Endothelial cell of umbilical vein (primary cell): ENCODE data around the gene CCR9. TPM values are rescaled to one million over a fixed set of nuclear protein-coding genes. Genes with fewer than 3 reads are reported as not detected.

Source experiments
- BruUV-seq: library from RNA; stranded (reverse); fragments of 400-500 nt; replicated peaks from 2 replicates; lab custom pipeline; 2021; lab: Mats Ljungman, UMichigan
- CTCF ChIA-PET: fragments of 300-600, 350-600 bp; sonication (Branson Sonifier 250); formaldehyde crosslinking; loops from one replicate; lab custom pipeline; 2021; ENCODE audit warnings: antibody characterized with exemption, inconsistent platforms; lab: Charles Lee
- POLR2A ChIA-PET: fragments of 300-600, 350-600 bp; sonication (Branson Sonifier 250); formaldehyde crosslinking; loops from one replicate; lab custom pipeline; 2021; ENCODE audit warnings: antibody characterized with exemption, inconsistent platforms; lab: Charles Lee
- DNase-seq: peaks from one replicate; pipeline ENCODE4 v3.0.0-alpha.2; 2011; ENCODE audit warnings: low read depth, low spot score
- FAIRE-seq: peaks from 2 replicates; lab custom pipeline; 2011; peaks lifted over from hg19 to GRCh38; lab: Jason Lieb, UNC
- H2AFZ ChIP-seq: 2 replicates; pipeline ENCODE4 v1.6.0; 2012; ENCODE audit warnings: low read depth, low read length, control low read depth, inconsistent platforms
- H3K27ac ChIP-seq: 2 replicates; pipeline ENCODE4 v1.5.1; 2011; ENCODE audit warnings: low read depth, mild to moderate bottlenecking, control low read depth, low read length, moderate library complexity; ENCODE audit not compliant: insufficient read depth
- H3K27me3 ChIP-seq, 2 experiments: 2 replicates each; pipeline versions ENCODE4 v1.6.0 to v1.6.1; 2011; ENCODE audit warnings: low read length in 2 of 2, mixed read lengths in 1 of 2; ENCODE audit not compliant: control insufficient read depth in 2 of 2, insufficient read depth in 2 of 2
- H3K36me3 ChIP-seq, 2 experiments: 2 replicates in 1 of 2; 3 replicates in 1 of 2; pipeline ENCODE4 v1.5.1; 2011; ENCODE audit warnings: low read length in 2 of 2, mild to moderate bottlenecking in 1 of 2, moderate library complexity in 1 of 2; ENCODE audit not compliant: control insufficient read depth in 2 of 2, insufficient read depth in 2 of 2; ENCODE audit errors: extremely low read depth in 1 of 2
- H3K4me1 ChIP-seq: 3 replicates; pipeline ENCODE4 v1.5.1; 2011; ENCODE audit warnings: mild to moderate bottlenecking, low read length; ENCODE audit not compliant: control insufficient read depth, insufficient read depth; ENCODE audit errors: extremely low read depth
- H3K4me2 ChIP-seq: 2 replicates; pipeline ENCODE4 v1.6.1; 2011; ENCODE audit warnings: low read length, control low read depth, mixed read lengths; ENCODE audit not compliant: insufficient read depth
- H3K4me3 ChIP-seq, 3 experiments: fragments of 200-600 bp in 1 of 3; sonication (generic), shearing (Covaris generic) in 1 of 3; replicated peaks in 1 of 3; 2 replicates each; pipeline ENCODE4 v1.5.1; 2011 to 2016; ENCODE audit warnings: control low read depth in 3 of 3, low read length in 3 of 3, mild to moderate bottlenecking in 2 of 3, inconsistent platforms in 1 of 3, low read depth in 1 of 3, moderate library complexity in 1 of 3; ENCODE audit not compliant: insufficient read depth in 1 of 3
- H3K79me2 ChIP-seq: 2 replicates; pipeline ENCODE4 v1.6.0; 2012; ENCODE audit warnings: low read length, inconsistent platforms; ENCODE audit not compliant: control insufficient read depth, insufficient read depth
- H3K9ac ChIP-seq: replicated peaks from 2 replicates; pipeline ENCODE3; 2011; ENCODE audit warnings: low read length, control low read depth; ENCODE audit not compliant: insufficient read depth; ENCODE audit errors: extremely low read depth
- H3K9me1 ChIP-seq: replicated peaks from 3 replicates; pipeline ENCODE4 v1.6.0; 2011; ENCODE audit warnings: mild to moderate bottlenecking, low read length; ENCODE audit not compliant: control insufficient read depth, insufficient read depth; ENCODE audit errors: extremely low read depth
- H3K9me3 ChIP-seq: replicated peaks from 2 replicates; pipeline ENCODE4 v1.5.1; 2012; ENCODE audit warnings: low read length, inconsistent platforms; ENCODE audit not compliant: control insufficient read depth, insufficient read depth
- H4K20me1 ChIP-seq: replicated peaks from 2 replicates; pipeline ENCODE3; 2011; ENCODE audit warnings: mild to moderate bottlenecking, low read length; ENCODE audit not compliant: control insufficient read depth, insufficient read depth; ENCODE audit errors: extremely low read depth
- EZH2 ChIP-seq: IDR thresholded peaks from 2 replicates; pipeline ENCODE4 v1.6.1; 2012; ENCODE audit warnings: borderline replicate concordance, low read depth, mild to moderate bottlenecking, moderate library complexity, low read length, inconsistent platforms; ENCODE audit not compliant: severe bottlenecking
- FOS ChIP-seq: IDR thresholded peaks from 2 replicates; pipeline ENCODE4 v1.6.1; 2011; ENCODE audit warnings: mild to moderate bottlenecking, low read length, moderate library complexity, borderline replicate concordance; ENCODE audit not compliant: insufficient read depth
- GATA2 ChIP-seq: IDR thresholded peaks from 2 replicates; pipeline ENCODE4 v1.7.0; 2011; ENCODE audit warnings: low read depth, mild to moderate bottlenecking, moderate library complexity, mixed read lengths, low read length; ENCODE audit not compliant: insufficient read length, insufficient read depth
- JUN ChIP-seq: IDR thresholded peaks from 2 replicates; pipeline ENCODE4 v1.6.1; 2011; ENCODE audit warnings: borderline replicate concordance, low read depth; ENCODE audit not compliant: insufficient read length, insufficient read depth
- MYC ChIP-seq: IDR thresholded peaks from one replicate; pipeline ENCODE4 v1.6.1; 2011; ENCODE audit warnings: mild to moderate bottlenecking, low read depth, low read length
- POLR2A ChIP-seq: IDR thresholded peaks from 2 replicates; pipeline ENCODE4 v1.6.1; 2012; ENCODE audit warnings: low read depth, mild to moderate bottlenecking, control low read depth, low read length
- POLR2AphosphoS5 ChIP-seq: IDR thresholded peaks from 2 replicates; pipeline ENCODE4 v1.6.1; 2012; ENCODE audit warnings: low read depth, mild to moderate bottlenecking, control low read depth, low read length, moderate library complexity; ENCODE audit not compliant: insufficient read depth
- dilution Hi-C: fragments of 300-500 bp; cut with MboI; formaldehyde crosslinking; loops from one replicate; pipeline ENCODE4 v1.15.0; 2019; ENCODE audit warnings: low sequenced_read_pairs; ENCODE audit not compliant: extremely low pct_ligation_motif_present
- intact Hi-C: fragments of 100-400 bp; cut with micrococcal nuclease; formaldehyde crosslinking; loops from one replicate; pipeline ENCODE4 v1.10.0; 2022
- polyA plus RNA-seq, 4 experiments: library from polyadenylated mRNA; depleted of rRNA in 3 of 4; stranded (reverse) in 3 of 4; unstranded in 1 of 4; fragments of >200 nt; gene quantifications; 2 replicates each; pipeline versions ENCODE4 v1.2.1 to v1.2.3, GENCODE V29; 2011 to 2012; ENCODE audit warnings: missing spikeins in 1 of 4
- total RNA-seq: library from RNA; stranded (reverse); gene quantifications from 2 replicates; pipeline ENCODE4 v1.2.3, GENCODE V29; 2021
- TF ChIP-seq, protein P1 (sequence below): IDR thresholded peaks from 2 replicates; pipeline ENCODE4 v1.6.1; 2011; ENCODE audit not compliant: insufficient read depth, insufficient read length
- TF ChIP-seq, protein P2 (sequence below), 2 donors: IDR thresholded peaks; 1 replicate in 1 of 2; 2 replicates in 1 of 2; pipeline ENCODE4 v1.5.1; 2011; ENCODE audit warnings: low read length in 2 of 2, mild to moderate bottlenecking in 2 of 2, moderate library complexity in 2 of 2, control low read depth in 1 of 2, inconsistent platforms in 1 of 2, low read depth in 1 of 2; ENCODE audit not compliant: insufficient read depth in 1 of 2; ENCODE audit errors: extremely low read depth in 1 of 2

CCR9 gene
- total and polyA plus RNA-seq, 2 donors (not counting 3 experiments of a cell fraction or from before 2014, with no cell fraction given): not detected

DNA sequence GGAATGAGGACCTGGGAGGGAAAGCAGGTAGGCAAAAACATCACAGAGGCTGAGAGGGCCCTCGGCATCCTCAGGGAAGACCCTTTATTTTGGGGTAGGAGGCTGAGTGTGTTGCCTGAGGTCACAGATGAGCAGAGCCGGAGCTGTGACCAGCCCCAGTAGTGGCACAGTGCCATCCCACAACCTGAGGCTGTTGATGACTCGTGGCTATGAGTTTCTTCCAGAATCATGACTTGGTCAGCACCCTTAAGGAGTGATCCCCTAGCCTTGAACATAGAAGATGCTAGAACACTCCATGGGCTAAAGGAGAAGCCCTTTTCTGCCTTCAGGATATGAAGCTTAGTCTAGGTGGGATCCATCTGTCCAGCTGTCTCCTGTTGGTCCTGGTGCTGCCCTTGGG is 37.4 kb downstream of the CCR9 start:
- no peaks in the 10 kb centered on the region for H3K27me3 ChIP-seq
- intact Hi-C loops (no loop called here), dilution Hi-C loops (no loop called here)
- no TSS peak for BruUV-seq
- H3K9me3 ChIP-seq: no peaks in the 10 kb centered on the region
- ChIA-PET POLR2A (no interaction called here), CTCF (interaction anchor here (1.0 kb wide), 1 partner anchor 15 kb away, joined by 4 read pairs; no protein-coding TSS in a partner anchor)
- peaks cover 0 to 28% of the 10 kb centered on the region in 2 experiments for H3K36me3 ChIP-seq
- TF ChIP-seq EZH2 (no peak), FOS (no peak), POLR2A (no peak), GATA2 (no peak), MYC (no peak), POLR2AphosphoS5 (no peak), JUN (no peak)
- TF ChIP-seq, protein P1, sequence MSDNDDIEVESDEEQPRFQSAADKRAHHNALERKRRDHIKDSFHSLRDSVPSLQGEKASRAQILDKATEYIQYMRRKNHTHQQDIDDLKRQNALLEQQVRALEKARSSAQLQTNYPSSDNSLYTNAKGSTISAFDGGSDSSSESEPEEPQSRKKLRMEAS: no peak
- TF ChIP-seq, protein P2, sequence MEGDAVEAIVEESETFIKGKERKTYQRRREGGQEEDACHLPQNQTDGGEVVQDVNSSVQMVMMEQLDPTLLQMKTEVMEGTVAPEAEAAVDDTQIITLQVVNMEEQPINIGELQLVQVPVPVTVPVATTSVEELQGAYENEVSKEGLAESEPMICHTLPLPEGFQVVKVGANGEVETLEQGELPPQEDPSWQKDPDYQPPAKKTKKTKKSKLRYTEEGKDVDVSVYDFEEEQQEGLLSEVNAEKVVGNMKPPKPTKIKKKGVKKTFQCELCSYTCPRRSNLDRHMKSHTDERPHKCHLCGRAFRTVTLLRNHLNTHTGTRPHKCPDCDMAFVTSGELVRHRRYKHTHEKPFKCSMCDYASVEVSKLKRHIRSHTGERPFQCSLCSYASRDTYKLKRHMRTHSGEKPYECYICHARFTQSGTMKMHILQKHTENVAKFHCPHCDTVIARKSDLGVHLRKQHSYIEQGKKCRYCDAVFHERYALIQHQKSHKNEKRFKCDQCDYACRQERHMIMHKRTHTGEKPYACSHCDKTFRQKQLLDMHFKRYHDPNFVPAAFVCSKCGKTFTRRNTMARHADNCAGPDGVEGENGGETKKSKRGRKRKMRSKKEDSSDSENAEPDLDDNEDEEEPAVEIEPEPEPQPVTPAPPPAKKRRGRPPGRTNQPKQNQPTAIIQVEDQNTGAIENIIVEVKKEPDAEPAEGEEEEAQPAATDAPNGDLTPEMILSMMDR (IDR thresholded peaks at IDR 0.05; ENCODE audit: extremely low read depth in 1 of 2, insufficient read depth in 1 of 2, low read depth in 1 of 2, low read length in 2 of 2): no peak
- DNase-seq (no peak), FAIRE-seq (no peak)
- no peak overlapping the region for H3K9ac ChIP-seq
- H2AFZ ChIP-seq: no peak overlapping the region
- H3K4me3 ChIP-seq: no peak overlapping the region
- no peak overlapping the region for H3K4me2 ChIP-seq
- H3K79me2 ChIP-seq: no peaks in the 10 kb centered on the region
- H3K9me1 ChIP-seq: no peaks in the 10 kb centered on the region
- H3K27ac ChIP-seq: no peak overlapping the region
- H3K4me1 ChIP-seq: no peaks in the 10 kb centered on the region
- H4K20me1 ChIP-seq: no peaks in the 10 kb centered on the region
